Mammary epithelial cell (primary cell): Measurements from ENCODE around the gene HSF2.

Experiments used
- EZH2 ChIP-seq: IDR thresholded peaks from 2 replicates; pipeline ENCODE4 v1.6.1; 2012; ENCODE audit warnings: low read length, inconsistent platforms, borderline replicate concordance
- TF ChIP-seq, protein P1 (sequence below), 2 donors: IDR thresholded peaks in 1 of 2; conservative IDR thresholded peaks in 1 of 2; 2 replicates each; pipeline ENCODE4 v1.5.1; 2011 to 2012; ENCODE audit warnings: inconsistent platforms in 2 of 2, low read length in 2 of 2, mild to moderate bottlenecking in 2 of 2, control low read depth in 1 of 2, low read depth in 1 of 2; ENCODE audit not compliant: insufficient read depth in 1 of 2; ENCODE audit errors: extremely low read depth in 1 of 2

DNA sequence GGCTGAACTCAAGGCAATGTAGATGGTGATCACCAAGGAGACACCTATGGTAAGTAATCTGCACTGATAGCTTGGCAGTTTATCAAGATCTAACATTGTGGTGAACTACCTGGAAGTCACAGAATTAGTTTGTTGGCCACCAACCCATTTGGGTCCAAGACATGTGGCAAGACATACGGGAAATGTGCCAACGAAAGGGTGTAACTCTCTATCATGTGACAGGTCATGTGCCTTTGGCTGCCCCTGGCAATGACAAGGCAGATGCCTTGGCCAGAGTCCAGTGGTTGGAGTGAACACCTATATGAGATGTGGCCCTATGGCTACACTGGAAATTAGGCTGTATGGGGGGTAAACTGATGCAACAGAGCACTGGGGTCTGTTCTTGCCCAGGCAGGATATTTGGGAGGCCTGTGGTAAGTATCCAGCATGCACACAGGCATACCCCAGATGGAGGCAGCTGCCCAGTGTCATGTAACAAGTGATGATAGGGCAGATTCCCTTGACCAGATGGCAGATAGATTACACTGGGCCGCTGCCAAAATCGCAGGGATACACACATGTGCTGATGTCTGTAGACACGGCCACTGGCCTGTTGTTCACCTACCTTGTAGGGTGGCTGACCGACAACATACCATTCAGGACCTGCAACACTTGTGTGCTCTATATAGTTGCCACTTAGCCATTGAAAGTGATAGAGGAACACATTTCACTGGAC lies 35.5 kb upstream of the HSF2 start:
- no peak for TF ChIP-seq EZH2
- TF ChIP-seq, protein P1, sequence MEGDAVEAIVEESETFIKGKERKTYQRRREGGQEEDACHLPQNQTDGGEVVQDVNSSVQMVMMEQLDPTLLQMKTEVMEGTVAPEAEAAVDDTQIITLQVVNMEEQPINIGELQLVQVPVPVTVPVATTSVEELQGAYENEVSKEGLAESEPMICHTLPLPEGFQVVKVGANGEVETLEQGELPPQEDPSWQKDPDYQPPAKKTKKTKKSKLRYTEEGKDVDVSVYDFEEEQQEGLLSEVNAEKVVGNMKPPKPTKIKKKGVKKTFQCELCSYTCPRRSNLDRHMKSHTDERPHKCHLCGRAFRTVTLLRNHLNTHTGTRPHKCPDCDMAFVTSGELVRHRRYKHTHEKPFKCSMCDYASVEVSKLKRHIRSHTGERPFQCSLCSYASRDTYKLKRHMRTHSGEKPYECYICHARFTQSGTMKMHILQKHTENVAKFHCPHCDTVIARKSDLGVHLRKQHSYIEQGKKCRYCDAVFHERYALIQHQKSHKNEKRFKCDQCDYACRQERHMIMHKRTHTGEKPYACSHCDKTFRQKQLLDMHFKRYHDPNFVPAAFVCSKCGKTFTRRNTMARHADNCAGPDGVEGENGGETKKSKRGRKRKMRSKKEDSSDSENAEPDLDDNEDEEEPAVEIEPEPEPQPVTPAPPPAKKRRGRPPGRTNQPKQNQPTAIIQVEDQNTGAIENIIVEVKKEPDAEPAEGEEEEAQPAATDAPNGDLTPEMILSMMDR (conservative IDR thresholded peaks at IDR 0.05 in 1 of 2, IDR thresholded peaks at IDR 0.05 in 1 of 2; ENCODE audit: extremely low read depth in 1 of 2, insufficient read depth in 1 of 2, low read depth in 1 of 2, low read length in 2 of 2): no peak
